Peyer's patch (tissue), 4 donors: Measurements from ENCODE around the gene CERT1.

Experiments
- POLR2A ChIP-seq, 2 donors: fragments of 450-650 bp; IDR thresholded peaks; one replicate each; pipeline ENCODE4 v1.5.1; 2017; ENCODE audit warnings: antibody characterized with exemption in 2 of 2, mild to moderate bottlenecking in 2 of 2, moderate library complexity in 2 of 2
- TF ChIP-seq, protein P1 (sequence below), 6 experiments: fragments of 450-650 bp in 4 of 6; fragments of 200-600 bp in 2 of 6; sonication (generic) in 1 of 6; IDR thresholded peaks; one replicate each; pipeline ENCODE4 v1.5.1; 2017 to 2019; ENCODE audit warnings: antibody characterized with exemption in 6 of 6, mild to moderate bottlenecking in 3 of 6, moderate library complexity in 1 of 6

GRCh38 chr5:75384218-75384617 is 127.2 kb downstream of the CERT1 start:
- TF ChIP-seq POLR2A (IDR thresholded peaks at IDR 0.05) = no peak
- TF ChIP-seq, protein P1, sequence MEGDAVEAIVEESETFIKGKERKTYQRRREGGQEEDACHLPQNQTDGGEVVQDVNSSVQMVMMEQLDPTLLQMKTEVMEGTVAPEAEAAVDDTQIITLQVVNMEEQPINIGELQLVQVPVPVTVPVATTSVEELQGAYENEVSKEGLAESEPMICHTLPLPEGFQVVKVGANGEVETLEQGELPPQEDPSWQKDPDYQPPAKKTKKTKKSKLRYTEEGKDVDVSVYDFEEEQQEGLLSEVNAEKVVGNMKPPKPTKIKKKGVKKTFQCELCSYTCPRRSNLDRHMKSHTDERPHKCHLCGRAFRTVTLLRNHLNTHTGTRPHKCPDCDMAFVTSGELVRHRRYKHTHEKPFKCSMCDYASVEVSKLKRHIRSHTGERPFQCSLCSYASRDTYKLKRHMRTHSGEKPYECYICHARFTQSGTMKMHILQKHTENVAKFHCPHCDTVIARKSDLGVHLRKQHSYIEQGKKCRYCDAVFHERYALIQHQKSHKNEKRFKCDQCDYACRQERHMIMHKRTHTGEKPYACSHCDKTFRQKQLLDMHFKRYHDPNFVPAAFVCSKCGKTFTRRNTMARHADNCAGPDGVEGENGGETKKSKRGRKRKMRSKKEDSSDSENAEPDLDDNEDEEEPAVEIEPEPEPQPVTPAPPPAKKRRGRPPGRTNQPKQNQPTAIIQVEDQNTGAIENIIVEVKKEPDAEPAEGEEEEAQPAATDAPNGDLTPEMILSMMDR (IDR thresholded peaks at IDR 0.05) = no peak
